Germinal center (tissue), 1 donor: Measurements from ENCODE around the gene COL6A2.

Experiments
- DNase-seq: peaks from one replicate; pipeline ENCODE4 v3.0.0; 2012; ENCODE audit warnings: mixed read lengths, low spot score

COL6A2 gene

GRCh38 chr21:46144464-46145070 is 46.7 kb downstream of the COL6A2 start:
- no peak for DNase-seq

- DNase-seq = no peak
Measured at GRCh38 chr21:46145159-46145839, 47.4 kb downstream of the COL6A2 start.

DNA sequence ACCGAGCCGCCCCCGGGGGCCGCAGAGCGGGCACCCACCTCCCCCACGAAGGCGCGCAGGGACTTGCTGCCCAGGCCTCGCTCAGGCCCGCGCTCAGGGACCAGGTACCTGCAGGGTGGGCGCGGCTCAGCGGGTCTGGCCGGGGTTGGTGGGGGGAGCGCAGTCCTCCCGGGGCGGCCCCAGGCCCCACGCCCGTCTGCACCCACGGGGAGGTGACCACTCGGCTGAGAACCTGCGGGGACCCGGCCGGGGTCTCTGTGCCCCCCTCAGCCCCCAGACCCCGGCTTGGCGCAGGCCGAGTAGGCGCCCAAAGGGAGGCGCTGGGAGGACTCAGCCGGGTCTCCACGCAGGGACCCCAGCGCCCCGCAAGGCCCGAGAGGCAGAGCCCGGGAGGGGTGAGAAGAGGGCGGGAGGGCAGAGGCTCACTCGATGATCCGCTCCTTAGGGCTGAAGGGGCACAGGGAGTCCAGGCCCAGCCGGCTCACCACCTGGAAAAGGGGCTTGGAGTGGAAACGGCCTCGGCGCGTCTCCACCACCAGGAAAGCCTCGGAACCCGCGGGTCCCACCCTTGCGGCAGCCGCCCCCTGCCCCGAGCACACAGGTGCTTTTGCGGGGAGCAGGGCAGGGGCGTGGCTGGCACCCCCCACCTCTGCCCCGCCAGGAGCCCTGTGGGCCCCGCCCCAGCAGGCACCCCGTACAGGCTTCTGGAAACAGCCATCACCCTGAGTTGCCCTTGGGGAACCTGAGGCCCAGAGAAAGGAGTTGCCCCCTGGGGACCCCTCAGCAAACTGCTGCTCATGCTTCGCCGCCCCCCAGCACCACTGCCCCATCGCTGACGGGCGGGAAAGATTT is 48.2 kb downstream of the COL6A2 start:
- DNase-seq = no peak

GRCh38 chr21:46146856-46147255 is 48.9 kb downstream of the COL6A2 start:
- DNase-seq = no peak

DNA sequence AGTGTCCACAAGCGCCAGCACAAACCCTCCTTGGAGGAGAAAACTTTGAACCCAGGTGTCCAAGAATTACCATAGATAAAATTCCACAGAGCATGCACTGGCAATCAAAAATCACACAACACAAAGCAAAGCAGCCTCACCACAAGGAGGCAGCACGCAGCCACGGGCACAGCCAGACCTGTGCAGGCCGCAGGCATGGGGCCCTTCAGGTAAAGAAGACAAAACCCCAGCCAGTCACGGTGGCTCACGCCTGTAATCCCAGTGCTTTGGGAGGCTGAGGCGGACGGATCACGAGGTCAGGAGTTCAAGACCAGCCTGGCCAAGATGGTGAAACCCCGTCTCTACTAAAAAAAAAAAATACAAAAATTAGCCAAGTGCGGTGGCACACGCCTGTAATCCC is 49.5 kb downstream of the COL6A2 start:
- peak; percentile 51 for DNase-seq

DNA sequence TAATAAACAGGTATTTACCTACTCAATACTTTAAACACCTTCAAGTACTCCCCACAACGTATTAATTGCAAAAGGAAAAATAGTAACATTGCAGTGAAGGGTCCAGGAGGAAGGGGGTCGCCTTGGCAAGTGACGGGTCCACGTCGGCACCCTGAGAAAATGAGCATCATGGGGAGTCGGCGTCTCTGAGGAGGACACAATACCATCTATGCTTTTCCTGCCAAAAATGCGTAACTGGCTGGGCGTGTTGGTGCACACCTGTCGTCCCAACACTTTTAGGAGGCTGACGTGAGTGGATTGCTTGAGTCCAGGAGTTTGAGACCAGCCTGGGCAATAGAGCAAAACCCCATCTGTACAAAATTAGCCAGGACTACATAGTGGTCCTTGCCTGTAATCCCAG is 50.2 kb downstream of the COL6A2 start:
- no peak for DNase-seq

- DNase-seq = no peak
Measured at GRCh38 chr21:46149205-46149901, 51.4 kb downstream of the COL6A2 start.

DNA sequence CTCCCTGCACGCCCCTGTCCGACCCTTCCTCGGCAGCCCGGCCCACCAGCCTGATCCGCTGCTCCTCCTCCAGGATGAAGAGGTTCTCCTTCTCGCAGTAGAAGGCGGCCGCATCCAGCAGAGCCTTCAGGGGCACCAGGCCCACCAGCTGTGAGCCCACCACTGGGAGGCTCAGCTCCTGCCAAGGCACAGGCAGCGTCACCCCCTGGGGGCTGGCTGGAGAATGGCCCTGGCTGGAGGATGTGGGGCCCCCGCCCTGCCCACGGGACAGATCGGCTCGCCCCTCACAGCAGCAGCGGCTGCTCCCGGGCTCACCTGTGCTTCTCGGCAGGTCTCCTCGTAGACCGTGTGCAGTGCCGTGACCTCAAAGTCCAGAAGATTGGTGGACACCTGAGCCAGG is 52.2 kb downstream of the COL6A2 start:
- DNase-seq = no peak

DNA sequence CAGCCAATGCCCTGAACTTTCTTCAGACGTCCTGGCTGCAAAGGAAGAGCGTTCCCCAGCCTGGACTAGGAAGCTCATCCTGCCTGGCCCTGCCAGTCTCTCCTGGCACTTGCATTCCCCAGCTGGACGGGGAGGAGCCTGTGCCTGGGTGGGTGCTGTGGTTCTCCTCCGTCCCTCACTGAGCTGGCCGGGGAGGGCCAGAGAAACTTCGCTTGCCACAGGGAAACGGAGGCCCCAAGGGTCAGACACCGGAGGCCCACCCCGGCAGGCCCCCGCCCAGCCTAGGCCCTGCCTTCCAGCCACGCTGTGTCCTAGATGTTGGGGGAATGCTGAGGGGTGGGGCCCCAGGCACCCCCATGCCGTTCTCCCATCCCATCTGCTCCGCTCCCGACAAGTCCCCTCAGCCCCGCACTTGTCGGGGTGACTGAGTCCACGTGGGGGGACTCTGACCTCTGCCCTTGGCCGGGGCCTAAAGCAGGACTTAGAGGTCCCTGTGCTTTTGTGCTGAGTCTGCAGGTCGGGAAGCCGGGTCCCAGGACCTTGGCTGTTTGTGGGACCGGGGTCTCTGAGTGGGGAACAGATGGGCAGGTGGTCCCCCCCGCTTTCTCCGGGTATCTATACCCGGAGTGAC is 52.7 kb downstream of the COL6A2 start:
- no peak for DNase-seq

- DNase-seq = no peak
Measured at GRCh38 chr21:46151261-46151988, 53.5 kb downstream of the COL6A2 start.

GRCh38 chr21:46151989-46152926 is 54.3 kb downstream of the COL6A2 start:
- no peak for DNase-seq

DNA sequence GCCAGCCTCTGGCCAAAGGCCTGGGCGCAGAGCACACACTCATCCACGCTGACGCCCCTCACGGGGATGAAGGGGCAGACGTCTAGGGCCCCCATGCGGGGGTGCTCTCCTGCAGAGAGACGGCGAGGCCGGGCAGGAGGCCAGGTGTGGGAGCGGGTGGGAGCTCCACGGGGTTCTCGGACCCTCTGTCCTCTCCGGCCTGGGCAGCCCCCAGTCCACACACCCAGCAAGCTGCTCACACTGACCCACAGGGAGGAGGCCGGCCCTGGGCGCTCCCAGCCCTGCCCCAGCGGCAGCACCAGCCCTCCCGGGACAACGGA is 55.0 kb downstream of the COL6A2 start:
- DNase-seq = no peak

DNA sequence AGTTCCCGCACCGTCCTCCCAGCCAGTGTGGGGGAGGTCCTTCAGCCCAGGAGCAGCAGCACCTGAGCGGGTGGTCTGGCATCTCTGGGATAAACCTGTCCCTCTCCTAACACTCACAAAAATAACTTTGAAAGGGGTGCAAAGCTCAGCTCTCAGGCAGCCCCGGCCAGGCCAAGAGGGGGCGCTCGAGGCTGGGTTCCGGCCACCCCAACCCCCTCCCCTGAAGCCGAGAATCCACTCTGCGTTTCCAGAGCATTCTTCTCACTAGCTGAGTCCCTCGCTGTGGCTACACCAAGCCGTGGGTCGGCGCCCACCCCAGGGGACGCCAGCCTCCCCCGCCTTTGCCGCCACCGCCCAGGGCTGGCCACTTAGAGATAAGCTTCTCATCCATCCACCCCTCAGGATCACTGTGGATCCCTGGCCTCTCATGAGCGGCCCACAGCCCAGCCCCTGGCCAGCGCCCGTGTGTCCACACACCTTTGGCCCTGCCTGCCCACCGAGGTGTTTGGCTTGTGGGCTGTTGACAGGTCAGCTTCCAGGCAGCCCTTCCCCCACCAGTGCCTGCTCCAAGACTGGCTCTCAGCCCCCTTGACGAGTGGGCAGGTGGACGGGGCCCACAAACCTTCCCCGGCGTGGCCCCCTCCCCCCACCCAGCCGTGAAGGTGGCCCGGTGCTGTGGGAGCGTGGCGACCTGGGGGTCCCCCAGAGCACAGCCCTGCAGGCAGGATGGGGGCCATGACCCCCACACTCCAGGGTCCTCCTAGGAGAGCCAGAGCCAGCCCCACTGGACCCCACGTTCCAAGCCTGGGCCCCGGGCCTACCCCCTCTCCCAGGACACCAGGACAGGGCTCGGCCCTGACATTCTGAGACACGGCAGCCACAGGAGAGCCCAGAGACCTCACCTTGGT is 55.6 kb downstream of the COL6A2 start:
- peak; percentile 57 for DNase-seq

DNA sequence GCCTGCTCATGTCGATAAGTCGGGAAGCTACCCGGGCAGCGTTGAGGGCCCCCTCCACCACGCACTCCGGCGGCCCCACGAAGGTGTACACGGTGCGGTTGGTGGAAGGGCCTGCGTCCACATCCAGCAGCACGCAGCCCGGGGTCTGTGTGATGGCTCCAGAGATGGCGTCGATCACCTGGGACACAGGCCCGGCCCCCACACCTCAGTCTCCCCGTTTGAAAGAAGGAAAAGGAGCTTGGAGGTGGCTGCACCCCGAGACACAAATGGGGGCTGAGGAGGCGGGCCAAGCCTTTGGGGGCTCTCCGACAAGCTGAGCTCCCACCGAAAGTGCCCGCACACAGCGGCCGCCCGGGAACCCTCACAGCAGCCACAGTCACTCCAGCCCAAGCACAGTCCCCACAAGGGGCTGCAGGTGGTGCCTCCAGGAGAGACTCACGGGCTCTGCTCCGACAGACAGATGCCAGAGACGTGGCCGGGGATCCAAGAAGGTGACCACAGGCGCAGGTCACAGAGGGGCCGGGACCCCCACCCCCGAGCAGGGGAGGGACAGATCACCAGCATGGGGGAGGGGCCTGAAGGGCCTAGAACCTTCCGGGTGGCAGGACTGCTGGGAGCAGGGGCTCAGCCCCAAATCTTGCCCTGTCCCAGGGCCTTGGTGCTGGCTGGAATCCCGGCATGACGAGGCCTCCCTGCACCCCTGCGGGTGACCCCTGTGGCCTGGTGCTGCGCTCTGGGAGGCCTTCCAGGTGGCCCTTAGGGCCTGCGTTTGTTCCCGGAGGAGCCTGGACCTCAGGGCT is 56.4 kb downstream of the COL6A2 start:
- DNase-seq = no peak

DNA sequence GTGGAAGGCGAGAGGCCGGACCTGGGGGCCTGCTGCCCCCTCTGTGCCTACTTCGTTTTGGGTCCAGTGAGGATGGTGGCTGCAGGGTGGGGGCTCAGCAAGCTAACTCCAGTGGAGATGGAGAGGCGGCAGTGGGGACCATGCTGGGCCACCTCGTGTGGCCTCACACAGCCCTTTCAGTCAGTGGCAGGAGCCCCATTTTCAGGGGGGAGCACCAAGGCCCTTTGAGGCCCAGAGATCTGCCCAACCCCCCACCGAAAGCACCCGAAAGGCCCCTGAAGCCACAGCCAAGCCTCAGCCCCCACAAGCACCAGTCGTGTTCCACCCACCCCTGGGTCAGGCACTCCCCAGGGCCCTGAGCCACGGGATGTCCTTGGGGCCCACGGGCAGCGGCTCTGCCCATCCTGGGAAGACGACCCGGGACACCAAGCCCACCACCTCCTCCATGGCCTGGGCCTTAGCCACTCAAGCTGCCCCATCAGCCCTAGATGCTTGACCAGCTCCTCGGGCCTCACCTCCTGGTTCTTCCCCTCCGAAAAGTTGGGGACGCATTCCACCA is 57.1 kb downstream of the COL6A2 start:
- no peak for DNase-seq

- no peak for DNase-seq
Measured at GRCh38 chr21:46155514-46156377, 57.8 kb downstream of the COL6A2 start, which contains the start of gene FTCD. TSS of gene FTCD (minus strand) at chr21:46155579. CDS start at chr21:46155523, 56 bp downstream.

- DNase-seq = no peak
Measured at GRCh38 chr21:46156378-46156645, 58.4 kb downstream of the COL6A2 start.
